GM23338 (cell line): Measurements from ENCODE around the gene NCOA7. TPM values are rescaled to one million over a fixed set of nuclear protein-coding genes. Genes with fewer than 3 reads are reported as not detected.

Experiments
- ATAC-seq: fragments of 200-7000 bp; cut with Tn5 transposase; 3 replicates; pipeline ENCODE4 v1.9.1; 2020
- DNase-seq: peaks from one replicate; pipeline ENCODE4 v3.0.0-alpha.2; 2015; ENCODE audit warnings: low spot score
- H2AFZ ChIP-seq: fragments of 200-600 bp; sonication (generic); 2 replicates; pipeline ENCODE4 v1.8.0; 2016; ENCODE audit warnings: antibody characterized with exemption, mild to moderate bottlenecking, moderate library complexity
- H3F3A ChIP-seq: fragments of 200-600 bp; sonication (generic); replicated peaks from 2 replicates; pipeline ENCODE4 v1.8.0; 2017; ENCODE audit warnings: antibody characterized with exemption, mixed run types, low read depth
- H3K27ac ChIP-seq: fragments of 200-600 bp; sonication (generic); 2 replicates; pipeline ENCODE4 v1.6.1; 2016; ENCODE audit warnings: low read depth
- H3K27me3 ChIP-seq: fragments of 200-600 bp; sonication (generic); 2 replicates; pipeline ENCODE4 v1.8.0; 2016; ENCODE audit warnings: mild to moderate bottlenecking, mixed run types, moderate library complexity; ENCODE audit not compliant: insufficient read depth
- H3K36me3 ChIP-seq: fragments of 200-600 bp; sonication (generic); 2 replicates; pipeline ENCODE4 v1.8.0; 2016; ENCODE audit warnings: mild to moderate bottlenecking; ENCODE audit not compliant: insufficient read depth
- H3K4me1 ChIP-seq: fragments of 200-600 bp; sonication (generic); 2 replicates; pipeline ENCODE4 v1.8.0; 2016; ENCODE audit warnings: mild to moderate bottlenecking, moderate library complexity; ENCODE audit not compliant: insufficient read depth
- H3K4me2 ChIP-seq: fragments of 200-600 bp; sonication (generic); 2 replicates; pipeline ENCODE4 v1.7.1; 2017; ENCODE audit warnings: mixed run types
- H3K4me3 ChIP-seq: fragments of 200-600 bp; sonication (generic); 2 replicates; pipeline ENCODE4 v1.6.1; 2016; ENCODE audit warnings: mixed run types
- H3K79me2 ChIP-seq: fragments of 200-600 bp; sonication (generic); replicated peaks from 2 replicates; pipeline ENCODE4 v1.8.0; 2017; ENCODE audit warnings: mild to moderate bottlenecking; ENCODE audit not compliant: insufficient read depth
- H3K9me2 ChIP-seq: fragments of 200-600 bp; sonication (generic); 2 replicates; pipeline ENCODE4 v1.8.0; 2017; ENCODE audit not compliant: insufficient read depth
- H4K20me1 ChIP-seq: fragments of 200-600 bp; sonication (generic); replicated peaks from 2 replicates; pipeline ENCODE4 v1.8.0; 2017; ENCODE audit warnings: mild to moderate bottlenecking; ENCODE audit not compliant: insufficient read depth
- H3K27ac Mint-ChIP-seq: 2 replicates; pipeline ENCODE4 v1.8.0; 2020; ENCODE audit warnings: inconsistent platforms, mild to moderate bottlenecking, moderate library complexity, mixed read lengths
- H3K27me3 Mint-ChIP-seq: 3 replicates; pipeline ENCODE4 v1.8.0; 2022; ENCODE audit warnings: low read depth, mild to moderate bottlenecking, moderate library complexity, mixed read lengths, inconsistent platforms; ENCODE audit not compliant: insufficient read depth, poor library complexity
- H3K36me3 Mint-ChIP-seq: 3 replicates; pipeline ENCODE4 v1.8.0; 2021; ENCODE audit warnings: low read depth, mild to moderate bottlenecking, inconsistent platforms, moderate library complexity, mixed read lengths
- H3K4me1 Mint-ChIP-seq: 3 replicates; pipeline ENCODE4 v1.8.0; 2020; ENCODE audit warnings: mild to moderate bottlenecking, inconsistent platforms, mixed read lengths
- H3K4me3 Mint-ChIP-seq: 3 replicates; pipeline ENCODE4 v1.8.0; 2021; ENCODE audit warnings: moderate library complexity, mild to moderate bottlenecking, inconsistent platforms, mixed read lengths
- H3K9me3 Mint-ChIP-seq: 3 replicates; pipeline ENCODE4 v1.8.0; 2020; ENCODE audit warnings: moderate library complexity, mild to moderate bottlenecking, inconsistent platforms, mixed read lengths
- EZH2 ChIP-seq: fragments of 200-600 bp; sonication (generic); IDR thresholded peaks from one replicate; pipeline ENCODE4 v1.8.0; 2017; ENCODE audit warnings: antibody characterized with exemption, mild to moderate bottlenecking, low read depth; ENCODE audit not compliant: unreplicated experiment
- EZH2phosphoT487 ChIP-seq: fragments of 200-600 bp; sonication (generic); IDR thresholded peaks from one replicate; pipeline ENCODE4 v1.8.1; 2018; ENCODE audit warnings: antibody characterized with exemption; ENCODE audit not compliant: unreplicated experiment
- JUNB ChIP-seq: IDR thresholded peaks from one replicate; pipeline ENCODE4 v1.6.1; 2016; ENCODE audit warnings: antibody characterized with exemption; ENCODE audit not compliant: unreplicated experiment
- NANOG ChIP-seq: IDR thresholded peaks from 2 replicates; pipeline ENCODE4 v1.6.1; 2016; ENCODE audit warnings: antibody characterized with exemption, borderline replicate concordance
- POLR2AphosphoS5 ChIP-seq: IDR thresholded peaks from 2 replicates; pipeline ENCODE4 v1.6.1; 2016; ENCODE audit warnings: antibody characterized with exemption, low read depth
- STAT1 ChIP-seq: IDR thresholded peaks from one replicate; pipeline ENCODE4 v1.6.1; 2016; ENCODE audit warnings: antibody characterized with exemption; ENCODE audit not compliant: unreplicated experiment
- ZNF114 ChIP-seq: fragments of 250-450 bp; sonication (Bioruptor Pico); IDR thresholded peaks from 2 replicates; pipeline ENCODE4 v1.5.0; 2020; ENCODE audit warnings: mild to moderate bottlenecking, moderate library complexity
- ZNF331 ChIP-seq: fragments of 250-450 bp; sonication (Bioruptor Pico); IDR thresholded peaks from 2 replicates; pipeline ENCODE4 v1.5.0; 2020; ENCODE audit warnings: low read depth, mild to moderate bottlenecking, moderate library complexity
- polyA plus RNA-seq: library from polyadenylated mRNA; unstranded; fragments of >200 nt; fragmentation: Nextera tagmentation; extraction: Ambion mirVana; gene quantifications from 2 replicates; pipeline ENCODE4 v1.2.1, GENCODE V29; 2016
- total RNA-seq: library from RNA; depleted of rRNA; stranded (reverse); fragments of >200 nt; shearing (Covaris generic); gene quantifications from 2 replicates; pipeline ENCODE4 v1.2.3, GENCODE V29; 2014
- TF ChIP-seq, protein P1 (sequence below): IDR thresholded peaks from 2 replicates; pipeline ENCODE4 v1.6.1; 2016; ENCODE audit warnings: antibody characterized with exemption
- TF ChIP-seq, protein P2 (sequence below), 2 experiments: fragments of 200-600 bp in 1 of 2; sonication (generic) in 1 of 2; conservative IDR thresholded peaks; 2 replicates each; pipeline versions ENCODE4 v1.5.1 to v1.6.1; 2016 to 2017; ENCODE audit warnings: antibody characterized with exemption in 2 of 2, low read depth in 2 of 2, mild to moderate bottlenecking in 2 of 2, moderate library complexity in 1 of 2
- TF ChIP-seq, protein P3 (sequence below): fragments of 250-450 bp; sonication (Bioruptor Pico); IDR thresholded peaks from 2 replicates; pipeline ENCODE4 v1.5.0; 2020; ENCODE audit warnings: mild to moderate bottlenecking, moderate library complexity
- TF ChIP-seq, protein P4 (sequence below): IDR thresholded peaks from one replicate; pipeline ENCODE4 v1.6.1; 2018; ENCODE audit warnings: antibody characterized with exemption; ENCODE audit not compliant: unreplicated experiment

NCOA7 gene
- total and polyA plus RNA-seq, 2 experiments from 2014 or later: 9.3 to 15.7 TPM

DNA sequence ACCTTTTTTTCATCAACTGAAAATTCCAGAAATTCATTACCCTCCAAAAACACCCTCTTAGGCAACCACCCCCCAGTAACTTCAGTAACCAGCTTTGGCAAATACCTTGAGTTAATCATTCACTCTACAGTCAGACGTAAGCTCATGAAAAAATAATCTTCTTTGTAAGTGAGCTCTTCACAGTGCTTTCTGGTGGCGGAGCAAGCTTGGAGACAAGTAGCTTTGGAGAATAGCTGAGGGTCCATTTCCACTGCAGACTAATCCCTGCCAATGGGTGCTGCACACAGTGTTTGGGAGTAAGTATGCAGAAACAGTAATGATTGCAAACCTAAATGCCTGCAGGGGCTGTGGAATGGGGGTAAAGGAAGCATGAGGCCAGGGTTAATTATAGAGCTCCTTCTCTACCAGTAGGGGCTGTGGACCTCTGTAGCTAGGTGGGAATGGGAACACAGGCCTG is 109.0 kb downstream of the NCOA7 start (continued):
- TF ChIP-seq ZNF331: no peak
- TF ChIP-seq, protein P1, sequence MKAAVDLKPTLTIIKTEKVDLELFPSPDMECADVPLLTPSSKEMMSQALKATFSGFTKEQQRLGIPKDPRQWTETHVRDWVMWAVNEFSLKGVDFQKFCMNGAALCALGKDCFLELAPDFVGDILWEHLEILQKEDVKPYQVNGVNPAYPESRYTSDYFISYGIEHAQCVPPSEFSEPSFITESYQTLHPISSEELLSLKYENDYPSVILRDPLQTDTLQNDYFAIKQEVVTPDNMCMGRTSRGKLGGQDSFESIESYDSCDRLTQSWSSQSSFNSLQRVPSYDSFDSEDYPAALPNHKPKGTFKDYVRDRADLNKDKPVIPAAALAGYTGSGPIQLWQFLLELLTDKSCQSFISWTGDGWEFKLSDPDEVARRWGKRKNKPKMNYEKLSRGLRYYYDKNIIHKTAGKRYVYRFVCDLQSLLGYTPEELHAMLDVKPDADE: no peak
- no peak for TF ChIP-seq STAT1

DNA sequence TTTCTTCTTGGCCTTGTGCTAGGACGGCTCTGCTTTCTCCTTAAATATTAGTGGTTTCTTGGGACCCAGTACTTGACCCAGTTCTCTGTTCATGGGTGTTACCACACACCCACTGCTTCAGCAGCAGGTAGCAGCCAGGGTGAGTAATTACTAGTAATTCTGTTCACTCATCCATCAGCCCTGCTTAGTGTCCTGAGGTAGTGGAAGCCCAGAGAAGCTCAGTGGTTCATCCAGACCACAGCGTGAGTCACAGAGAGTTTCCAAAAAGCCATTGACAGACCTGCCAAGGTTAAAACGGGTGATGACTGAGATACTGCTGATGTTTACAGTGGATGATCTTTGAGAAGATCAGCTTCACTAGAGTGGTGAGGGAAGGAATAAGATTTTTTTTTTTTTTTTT is 114.1 kb downstream of the NCOA7 start:
- no peak for DNase-seq
- no peaks in the 10 kb centered on the region for H3K9me2 ChIP-seq
- no peaks in the 10 kb centered on the region for H4K20me1 ChIP-seq
- no peak overlapping the region for H2AFZ ChIP-seq
- no peak for ATAC-seq
- H3K27me3 ChIP-seq: no peaks in the 10 kb centered on the region
- H3K27ac ChIP-seq: no peak overlapping the region
- no peaks in the 10 kb centered on the region for H3K79me2 ChIP-seq
- no peak overlapping the region for H3K4me2 ChIP-seq
- H3K4me3 ChIP-seq: no peak overlapping the region
- Mint-ChIP-seq H3K4me1 (peaks cover 11% of the 10 kb centered on the region), H3K27me3 (peaks cover 3% of the 10 kb centered on the region), H3K27ac (no peak overlapping the region), H3K4me3 (no peak overlapping the region), H3K9me3 (no peaks in the 10 kb centered on the region), H3K36me3 (no peaks in the 10 kb centered on the region)
- 0 out of 2 replicates have a peak, but pooled peaks cover 3% of the 10 kb centered on the region for H3F3A ChIP-seq
- H3K4me1 ChIP-seq: no peaks in the 10 kb centered on the region
- no peaks in the 10 kb centered on the region for H3K36me3 ChIP-seq
- TF ChIP-seq ZNF114 (CRISPR knock-in tag) (no peak), POLR2AphosphoS5 (no peak), NANOG (no peak), EZH2 (no peak), EZH2phosphoT487 (no peak), STAT1 (no peak), JUNB (no peak), ZNF331 (no peak)
- TF ChIP-seq, protein P2, sequence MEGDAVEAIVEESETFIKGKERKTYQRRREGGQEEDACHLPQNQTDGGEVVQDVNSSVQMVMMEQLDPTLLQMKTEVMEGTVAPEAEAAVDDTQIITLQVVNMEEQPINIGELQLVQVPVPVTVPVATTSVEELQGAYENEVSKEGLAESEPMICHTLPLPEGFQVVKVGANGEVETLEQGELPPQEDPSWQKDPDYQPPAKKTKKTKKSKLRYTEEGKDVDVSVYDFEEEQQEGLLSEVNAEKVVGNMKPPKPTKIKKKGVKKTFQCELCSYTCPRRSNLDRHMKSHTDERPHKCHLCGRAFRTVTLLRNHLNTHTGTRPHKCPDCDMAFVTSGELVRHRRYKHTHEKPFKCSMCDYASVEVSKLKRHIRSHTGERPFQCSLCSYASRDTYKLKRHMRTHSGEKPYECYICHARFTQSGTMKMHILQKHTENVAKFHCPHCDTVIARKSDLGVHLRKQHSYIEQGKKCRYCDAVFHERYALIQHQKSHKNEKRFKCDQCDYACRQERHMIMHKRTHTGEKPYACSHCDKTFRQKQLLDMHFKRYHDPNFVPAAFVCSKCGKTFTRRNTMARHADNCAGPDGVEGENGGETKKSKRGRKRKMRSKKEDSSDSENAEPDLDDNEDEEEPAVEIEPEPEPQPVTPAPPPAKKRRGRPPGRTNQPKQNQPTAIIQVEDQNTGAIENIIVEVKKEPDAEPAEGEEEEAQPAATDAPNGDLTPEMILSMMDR (conservative IDR thresholded peaks at IDR 0.05; ENCODE audit: low read depth in 2 of 2): no peak
- TF ChIP-seq, protein P3, sequence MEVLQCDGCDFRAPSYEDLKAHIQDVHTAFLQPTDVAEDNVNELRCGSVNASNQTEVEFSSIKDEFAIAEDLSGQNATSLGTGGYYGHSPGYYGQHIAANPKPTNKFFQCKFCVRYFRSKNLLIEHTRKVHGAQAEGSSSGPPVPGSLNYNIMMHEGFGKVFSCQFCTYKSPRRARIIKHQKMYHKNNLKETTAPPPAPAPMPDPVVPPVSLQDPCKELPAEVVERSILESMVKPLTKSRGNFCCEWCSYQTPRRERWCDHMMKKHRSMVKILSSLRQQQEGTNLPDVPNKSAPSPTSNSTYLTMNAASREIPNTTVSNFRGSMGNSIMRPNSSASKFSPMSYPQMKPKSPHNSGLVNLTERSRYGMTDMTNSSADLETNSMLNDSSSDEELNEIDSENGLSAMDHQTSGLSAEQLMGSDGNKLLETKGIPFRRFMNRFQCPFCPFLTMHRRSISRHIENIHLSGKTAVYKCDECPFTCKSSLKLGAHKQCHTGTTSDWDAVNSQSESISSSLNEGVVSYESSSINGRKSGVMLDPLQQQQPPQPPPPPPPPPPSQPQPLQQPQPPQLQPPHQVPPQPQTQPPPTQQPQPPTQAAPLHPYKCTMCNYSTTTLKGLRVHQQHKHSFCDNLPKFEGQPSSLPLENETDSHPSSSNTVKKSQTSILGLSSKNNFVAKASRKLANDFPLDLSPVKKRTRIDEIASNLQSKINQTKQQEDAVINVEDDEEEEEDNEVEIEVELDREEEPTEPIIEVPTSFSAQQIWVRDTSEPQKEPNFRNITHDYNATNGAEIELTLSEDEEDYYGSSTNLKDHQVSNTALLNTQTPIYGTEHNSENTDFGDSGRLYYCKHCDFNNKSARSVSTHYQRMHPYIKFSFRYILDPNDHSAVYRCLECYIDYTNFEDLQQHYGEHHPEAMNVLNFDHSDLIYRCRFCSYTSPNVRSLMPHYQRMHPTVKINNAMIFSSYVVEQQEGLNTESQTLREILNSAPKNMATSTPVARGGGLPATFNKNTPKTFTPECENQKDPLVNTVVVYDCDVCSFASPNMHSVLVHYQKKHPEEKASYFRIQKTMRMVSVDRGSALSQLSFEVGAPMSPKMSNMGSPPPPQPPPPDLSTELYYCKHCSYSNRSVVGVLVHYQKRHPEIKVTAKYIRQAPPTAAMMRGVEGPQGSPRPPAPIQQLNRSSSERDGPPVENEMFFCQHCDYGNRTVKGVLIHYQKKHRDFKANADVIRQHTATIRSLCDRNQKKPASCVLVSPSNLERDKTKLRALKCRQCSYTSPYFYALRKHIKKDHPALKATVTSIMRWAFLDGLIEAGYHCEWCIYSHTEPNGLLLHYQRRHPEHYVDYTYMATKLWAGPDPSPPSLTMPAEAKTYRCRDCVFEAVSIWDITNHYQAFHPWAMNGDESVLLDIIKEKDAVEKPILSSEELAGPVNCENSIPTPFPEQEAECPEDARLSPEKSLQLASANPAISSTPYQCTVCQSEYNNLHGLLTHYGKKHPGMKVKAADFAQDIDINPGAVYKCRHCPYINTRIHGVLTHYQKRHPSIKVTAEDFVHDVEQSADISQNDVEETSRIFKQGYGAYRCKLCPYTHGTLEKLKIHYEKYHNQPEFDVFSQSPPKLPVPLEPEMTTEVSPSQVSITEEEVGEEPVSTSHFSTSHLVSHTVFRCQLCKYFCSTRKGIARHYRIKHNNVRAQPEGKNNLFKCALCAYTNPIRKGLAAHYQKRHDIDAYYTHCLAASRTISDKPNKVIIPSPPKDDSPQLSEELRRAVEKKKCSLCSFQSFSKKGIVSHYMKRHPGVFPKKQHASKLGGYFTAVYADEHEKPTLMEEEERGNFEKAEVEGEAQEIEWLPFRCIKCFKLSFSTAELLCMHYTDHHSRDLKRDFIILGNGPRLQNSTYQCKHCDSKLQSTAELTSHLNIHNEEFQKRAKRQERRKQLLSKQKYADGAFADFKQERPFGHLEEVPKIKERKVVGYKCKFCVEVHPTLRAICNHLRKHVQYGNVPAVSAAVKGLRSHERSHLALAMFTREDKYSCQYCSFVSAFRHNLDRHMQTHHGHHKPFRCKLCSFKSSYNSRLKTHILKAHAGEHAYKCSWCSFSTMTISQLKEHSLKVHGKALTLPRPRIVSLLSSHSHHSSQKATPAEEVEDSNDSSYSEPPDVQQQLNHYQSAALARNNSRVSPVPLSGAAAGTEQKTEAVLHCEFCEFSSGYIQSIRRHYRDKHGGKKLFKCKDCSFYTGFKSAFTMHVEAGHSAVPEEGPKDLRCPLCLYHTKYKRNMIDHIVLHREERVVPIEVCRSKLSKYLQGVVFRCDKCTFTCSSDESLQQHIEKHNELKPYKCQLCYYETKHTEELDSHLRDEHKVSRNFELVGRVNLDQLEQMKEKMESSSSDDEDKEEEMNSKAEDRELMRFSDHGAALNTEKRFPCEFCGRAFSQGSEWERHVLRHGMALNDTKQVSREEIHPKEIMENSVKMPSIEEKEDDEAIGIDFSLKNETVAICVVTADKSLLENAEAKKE: no peak
- TF ChIP-seq, protein P4, sequence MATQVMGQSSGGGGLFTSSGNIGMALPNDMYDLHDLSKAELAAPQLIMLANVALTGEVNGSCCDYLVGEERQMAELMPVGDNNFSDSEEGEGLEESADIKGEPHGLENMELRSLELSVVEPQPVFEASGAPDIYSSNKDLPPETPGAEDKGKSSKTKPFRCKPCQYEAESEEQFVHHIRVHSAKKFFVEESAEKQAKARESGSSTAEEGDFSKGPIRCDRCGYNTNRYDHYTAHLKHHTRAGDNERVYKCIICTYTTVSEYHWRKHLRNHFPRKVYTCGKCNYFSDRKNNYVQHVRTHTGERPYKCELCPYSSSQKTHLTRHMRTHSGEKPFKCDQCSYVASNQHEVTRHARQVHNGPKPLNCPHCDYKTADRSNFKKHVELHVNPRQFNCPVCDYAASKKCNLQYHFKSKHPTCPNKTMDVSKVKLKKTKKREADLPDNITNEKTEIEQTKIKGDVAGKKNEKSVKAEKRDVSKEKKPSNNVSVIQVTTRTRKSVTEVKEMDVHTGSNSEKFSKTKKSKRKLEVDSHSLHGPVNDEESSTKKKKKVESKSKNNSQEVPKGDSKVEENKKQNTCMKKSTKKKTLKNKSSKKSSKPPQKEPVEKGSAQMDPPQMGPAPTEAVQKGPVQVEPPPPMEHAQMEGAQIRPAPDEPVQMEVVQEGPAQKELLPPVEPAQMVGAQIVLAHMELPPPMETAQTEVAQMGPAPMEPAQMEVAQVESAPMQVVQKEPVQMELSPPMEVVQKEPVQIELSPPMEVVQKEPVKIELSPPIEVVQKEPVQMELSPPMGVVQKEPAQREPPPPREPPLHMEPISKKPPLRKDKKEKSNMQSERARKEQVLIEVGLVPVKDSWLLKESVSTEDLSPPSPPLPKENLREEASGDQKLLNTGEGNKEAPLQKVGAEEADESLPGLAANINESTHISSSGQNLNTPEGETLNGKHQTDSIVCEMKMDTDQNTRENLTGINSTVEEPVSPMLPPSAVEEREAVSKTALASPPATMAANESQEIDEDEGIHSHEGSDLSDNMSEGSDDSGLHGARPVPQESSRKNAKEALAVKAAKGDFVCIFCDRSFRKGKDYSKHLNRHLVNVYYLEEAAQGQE: no peak
- TF ChIP-seq, protein P1: no peak
